Measurements from ENCODE around the gene OR10P1.

DNA sequence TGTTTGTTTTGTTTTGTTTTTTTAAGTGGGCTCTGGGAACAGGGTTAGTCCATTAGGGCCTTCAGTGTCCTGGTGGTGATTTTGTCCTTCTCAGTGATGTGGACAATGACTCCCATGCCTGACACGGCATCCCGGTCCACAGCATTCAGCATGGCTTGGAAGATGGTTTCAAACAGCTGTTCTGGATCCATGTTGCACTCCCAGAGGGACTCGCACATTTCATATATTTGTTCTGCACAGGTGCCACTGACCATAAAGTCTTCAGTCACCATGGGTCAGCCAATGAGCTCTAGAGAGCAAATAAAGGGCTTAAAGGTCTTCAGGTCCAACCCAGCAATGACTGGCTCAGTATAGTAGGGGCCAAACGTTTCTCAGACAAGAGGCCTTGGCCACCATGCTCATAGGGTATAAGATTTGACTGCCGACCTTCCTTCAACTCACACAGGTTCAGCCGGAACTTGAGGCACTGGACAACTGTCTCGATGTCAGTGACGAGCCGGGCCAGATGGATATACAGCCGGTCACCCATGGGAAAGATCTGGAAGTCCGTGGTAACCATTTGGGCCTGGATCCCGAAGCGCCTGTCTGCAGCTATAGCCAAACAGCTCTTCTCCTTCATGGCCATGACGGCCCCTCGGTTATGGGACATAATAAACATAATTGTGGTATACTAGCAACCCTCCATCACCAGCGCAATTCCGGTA, 18.0 kb downstream of the OR10P1 start:
- TF ChIP-seq, protein P1, sequence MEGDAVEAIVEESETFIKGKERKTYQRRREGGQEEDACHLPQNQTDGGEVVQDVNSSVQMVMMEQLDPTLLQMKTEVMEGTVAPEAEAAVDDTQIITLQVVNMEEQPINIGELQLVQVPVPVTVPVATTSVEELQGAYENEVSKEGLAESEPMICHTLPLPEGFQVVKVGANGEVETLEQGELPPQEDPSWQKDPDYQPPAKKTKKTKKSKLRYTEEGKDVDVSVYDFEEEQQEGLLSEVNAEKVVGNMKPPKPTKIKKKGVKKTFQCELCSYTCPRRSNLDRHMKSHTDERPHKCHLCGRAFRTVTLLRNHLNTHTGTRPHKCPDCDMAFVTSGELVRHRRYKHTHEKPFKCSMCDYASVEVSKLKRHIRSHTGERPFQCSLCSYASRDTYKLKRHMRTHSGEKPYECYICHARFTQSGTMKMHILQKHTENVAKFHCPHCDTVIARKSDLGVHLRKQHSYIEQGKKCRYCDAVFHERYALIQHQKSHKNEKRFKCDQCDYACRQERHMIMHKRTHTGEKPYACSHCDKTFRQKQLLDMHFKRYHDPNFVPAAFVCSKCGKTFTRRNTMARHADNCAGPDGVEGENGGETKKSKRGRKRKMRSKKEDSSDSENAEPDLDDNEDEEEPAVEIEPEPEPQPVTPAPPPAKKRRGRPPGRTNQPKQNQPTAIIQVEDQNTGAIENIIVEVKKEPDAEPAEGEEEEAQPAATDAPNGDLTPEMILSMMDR (conservative IDR thresholded peaks at IDR 0.05; ENCODE audit: low read depth, low read length), result no peak
- TF ChIP-seq EZH2 (IDR thresholded peaks at IDR 0.05; ENCODE audit: low read length, unreplicated experiment) (no peak), EZH2phosphoT487 (IDR thresholded peaks at IDR 0.05; ENCODE audit: borderline replicate concordance, low read length) (no peak)
